GM06990 (cell line): ENCODE measurements around the gene GNAT3.

Experiments
- DNase-seq: peaks from one replicate; pipeline ENCODE4 v3.0.0-alpha.2; 2011; ENCODE audit not compliant: insufficient read length; ENCODE audit errors: extremely low read depth
- H3K27me3 ChIP-seq: replicated peaks from 2 replicates; pipeline ENCODE4 v1.6.0; 2011; ENCODE audit warnings: low read length; ENCODE audit not compliant: control insufficient read depth, insufficient read depth
- H3K36me3 ChIP-seq: 2 replicates; pipeline ENCODE4 v1.5.1; 2011; ENCODE audit warnings: low read length; ENCODE audit not compliant: control insufficient read depth, insufficient read depth
- H3K4me3 ChIP-seq: replicated peaks from 2 replicates; pipeline ENCODE4 v1.5.1; 2011; ENCODE audit warnings: low read depth, mild to moderate bottlenecking, control low read depth, low read length
- TF ChIP-seq, protein P1 (sequence below): IDR thresholded peaks from 2 replicates; pipeline ENCODE4 v1.5.1; 2011; ENCODE audit warnings: low read length, control low read depth, mild to moderate bottlenecking, inconsistent platforms; ENCODE audit not compliant: insufficient read depth, poor library complexity, severe bottlenecking

GNAT3 gene

GRCh38 chr7:80517282-80517747, 5.5 kb upstream of the GNAT3 start:
- H3K4me3 ChIP-seq: no peak overlapping the region
- no peak for DNase-seq
- TF ChIP-seq, protein P1, sequence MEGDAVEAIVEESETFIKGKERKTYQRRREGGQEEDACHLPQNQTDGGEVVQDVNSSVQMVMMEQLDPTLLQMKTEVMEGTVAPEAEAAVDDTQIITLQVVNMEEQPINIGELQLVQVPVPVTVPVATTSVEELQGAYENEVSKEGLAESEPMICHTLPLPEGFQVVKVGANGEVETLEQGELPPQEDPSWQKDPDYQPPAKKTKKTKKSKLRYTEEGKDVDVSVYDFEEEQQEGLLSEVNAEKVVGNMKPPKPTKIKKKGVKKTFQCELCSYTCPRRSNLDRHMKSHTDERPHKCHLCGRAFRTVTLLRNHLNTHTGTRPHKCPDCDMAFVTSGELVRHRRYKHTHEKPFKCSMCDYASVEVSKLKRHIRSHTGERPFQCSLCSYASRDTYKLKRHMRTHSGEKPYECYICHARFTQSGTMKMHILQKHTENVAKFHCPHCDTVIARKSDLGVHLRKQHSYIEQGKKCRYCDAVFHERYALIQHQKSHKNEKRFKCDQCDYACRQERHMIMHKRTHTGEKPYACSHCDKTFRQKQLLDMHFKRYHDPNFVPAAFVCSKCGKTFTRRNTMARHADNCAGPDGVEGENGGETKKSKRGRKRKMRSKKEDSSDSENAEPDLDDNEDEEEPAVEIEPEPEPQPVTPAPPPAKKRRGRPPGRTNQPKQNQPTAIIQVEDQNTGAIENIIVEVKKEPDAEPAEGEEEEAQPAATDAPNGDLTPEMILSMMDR: no peak
- H3K27me3 ChIP-seq: no peaks in the 10 kb centered on the region
- H3K36me3 ChIP-seq: no peaks in the 10 kb centered on the region

DNA sequence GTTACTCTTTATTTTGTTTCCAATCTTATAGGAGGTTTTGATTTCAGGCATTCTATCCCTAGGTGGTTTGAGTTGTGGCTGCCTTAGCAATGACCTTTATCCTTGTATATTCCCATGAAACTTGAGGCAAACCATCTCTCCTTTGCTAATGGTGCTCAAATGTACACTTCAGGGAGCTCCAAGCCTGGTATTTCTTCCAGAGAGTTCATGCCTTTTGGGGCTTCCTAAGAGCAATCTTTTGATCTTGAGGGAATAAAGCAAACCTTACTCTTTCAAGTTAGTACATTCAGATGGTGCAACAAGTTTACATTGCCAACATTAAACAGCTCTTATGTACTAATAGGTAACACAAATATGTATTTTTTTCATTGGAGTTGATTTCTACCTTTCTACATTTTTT, 3.4 kb upstream of the GNAT3 start:
- no peaks in the 10 kb centered on the region for H3K27me3 ChIP-seq
- TF ChIP-seq, protein P1: no peak
- H3K36me3 ChIP-seq: no peaks in the 10 kb centered on the region
- no peak for DNase-seq
- H3K4me3 ChIP-seq: no peak overlapping the region

DNA sequence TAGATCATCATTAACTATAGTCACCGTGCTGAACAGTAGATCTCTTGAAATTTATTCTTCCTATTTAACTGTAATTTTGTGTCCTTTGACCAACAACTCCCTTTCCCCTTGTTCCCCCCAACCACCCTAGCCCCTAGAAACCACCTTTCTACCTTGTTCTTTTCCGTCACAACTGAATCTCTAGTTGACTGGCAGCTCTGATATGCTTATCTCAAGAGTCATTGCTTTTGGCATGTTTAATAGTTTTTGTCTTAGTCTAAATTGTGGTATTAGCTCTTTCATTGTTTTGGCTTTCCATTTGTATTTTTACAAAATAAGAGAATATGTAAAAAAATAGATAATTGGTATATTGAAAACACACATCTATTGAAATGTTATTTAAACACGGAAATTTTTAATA, 1.8 kb downstream of the GNAT3 start:
- TF ChIP-seq, protein P1: no peak
- Histone ChIP-seq H3K27me3 (no peaks in the 10 kb centered on the region), H3K36me3 (no peaks in the 10 kb centered on the region), H3K4me3 (no peak overlapping the region)
- DNase-seq: no peak

GRCh38 chr7:80508440-80508839, 3.4 kb downstream of the GNAT3 start:
- H3K27me3 ChIP-seq: no peaks in the 10 kb centered on the region
- H3K4me3 ChIP-seq: no peak overlapping the region
- DNase-seq: no peak
- TF ChIP-seq, protein P1: no peak
- no peaks in the 10 kb centered on the region for H3K36me3 ChIP-seq

DNA sequence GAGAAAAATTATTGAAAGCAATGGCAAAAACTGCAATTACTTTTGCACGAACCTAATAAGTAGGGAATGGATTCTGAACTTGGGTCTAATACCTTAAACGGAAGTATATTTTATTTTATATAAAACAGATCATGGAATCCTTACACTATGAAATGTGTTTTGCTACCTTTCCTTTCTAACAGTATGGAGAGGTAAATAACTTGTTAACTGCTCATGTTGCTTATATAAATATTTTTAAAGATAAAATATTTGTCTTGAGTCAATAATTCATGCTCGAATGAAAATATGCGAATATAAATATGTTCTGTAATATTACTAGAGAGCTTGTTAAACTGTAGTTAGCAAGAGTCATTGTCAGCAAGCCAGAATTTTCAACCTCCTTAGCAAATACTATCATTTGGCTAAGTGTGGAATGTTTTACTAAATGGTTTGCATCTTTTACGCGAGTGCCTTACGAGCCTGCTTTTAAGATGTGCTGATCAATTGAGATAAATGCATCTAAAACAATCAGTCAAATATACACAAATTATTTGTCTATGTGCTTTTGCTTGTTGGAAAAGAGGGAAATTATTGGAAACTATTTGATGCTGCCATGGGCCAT, 5.9 kb downstream of the GNAT3 start:
- H3K36me3 ChIP-seq: no peaks in the 10 kb centered on the region
- H3K27me3 ChIP-seq: no peaks in the 10 kb centered on the region
- no peak overlapping the region for H3K4me3 ChIP-seq
- DNase-seq: no peak
- TF ChIP-seq, protein P1: no peak

DNA sequence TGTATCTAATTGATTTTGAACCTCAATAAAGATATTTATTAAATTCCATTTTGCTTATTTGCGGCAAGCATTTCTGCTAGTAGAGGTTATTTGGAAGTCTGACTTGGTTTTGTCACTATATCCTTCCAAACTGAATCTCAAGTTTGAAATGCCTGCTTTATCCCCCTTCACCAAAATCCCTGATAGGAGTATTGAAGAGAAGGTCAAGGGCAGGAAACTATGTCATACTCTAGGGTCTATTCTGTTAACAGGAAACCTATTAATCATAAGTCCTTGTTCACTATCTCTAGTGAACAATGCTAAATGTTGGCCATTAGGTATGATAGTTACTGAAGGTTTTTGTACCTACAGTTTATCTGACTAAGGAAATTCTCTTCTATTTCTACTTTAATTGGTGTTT, 11.5 kb downstream of the GNAT3 start:
- no peak for DNase-seq
- Histone ChIP-seq H3K4me3 (no peak overlapping the region), H3K36me3 (no peaks in the 10 kb centered on the region), H3K27me3 (no peaks in the 10 kb centered on the region)
- TF ChIP-seq, protein P1: no peak
